Measurements from ENCODE around the gene COQ8A.
"Not testable (repeated sequence)": the region's sequence is repeated elsewhere in the genome, so short reads cannot be mapped to it uniquely, and the experiment has no call there.

COQ8A gene

GRCh38 chr1:226920446-226920894 lies 19.6 kb upstream of the COQ8A start:
- no peak for DNase-seq (ENCODE audit: insufficient read length, low spot score)
- TF ChIP-seq, protein P1, sequence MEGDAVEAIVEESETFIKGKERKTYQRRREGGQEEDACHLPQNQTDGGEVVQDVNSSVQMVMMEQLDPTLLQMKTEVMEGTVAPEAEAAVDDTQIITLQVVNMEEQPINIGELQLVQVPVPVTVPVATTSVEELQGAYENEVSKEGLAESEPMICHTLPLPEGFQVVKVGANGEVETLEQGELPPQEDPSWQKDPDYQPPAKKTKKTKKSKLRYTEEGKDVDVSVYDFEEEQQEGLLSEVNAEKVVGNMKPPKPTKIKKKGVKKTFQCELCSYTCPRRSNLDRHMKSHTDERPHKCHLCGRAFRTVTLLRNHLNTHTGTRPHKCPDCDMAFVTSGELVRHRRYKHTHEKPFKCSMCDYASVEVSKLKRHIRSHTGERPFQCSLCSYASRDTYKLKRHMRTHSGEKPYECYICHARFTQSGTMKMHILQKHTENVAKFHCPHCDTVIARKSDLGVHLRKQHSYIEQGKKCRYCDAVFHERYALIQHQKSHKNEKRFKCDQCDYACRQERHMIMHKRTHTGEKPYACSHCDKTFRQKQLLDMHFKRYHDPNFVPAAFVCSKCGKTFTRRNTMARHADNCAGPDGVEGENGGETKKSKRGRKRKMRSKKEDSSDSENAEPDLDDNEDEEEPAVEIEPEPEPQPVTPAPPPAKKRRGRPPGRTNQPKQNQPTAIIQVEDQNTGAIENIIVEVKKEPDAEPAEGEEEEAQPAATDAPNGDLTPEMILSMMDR (IDR thresholded peaks at IDR 0.05; ENCODE audit: insufficient read depth, missing control alignments), result no peak
- no peak for FAIRE-seq

DNA sequence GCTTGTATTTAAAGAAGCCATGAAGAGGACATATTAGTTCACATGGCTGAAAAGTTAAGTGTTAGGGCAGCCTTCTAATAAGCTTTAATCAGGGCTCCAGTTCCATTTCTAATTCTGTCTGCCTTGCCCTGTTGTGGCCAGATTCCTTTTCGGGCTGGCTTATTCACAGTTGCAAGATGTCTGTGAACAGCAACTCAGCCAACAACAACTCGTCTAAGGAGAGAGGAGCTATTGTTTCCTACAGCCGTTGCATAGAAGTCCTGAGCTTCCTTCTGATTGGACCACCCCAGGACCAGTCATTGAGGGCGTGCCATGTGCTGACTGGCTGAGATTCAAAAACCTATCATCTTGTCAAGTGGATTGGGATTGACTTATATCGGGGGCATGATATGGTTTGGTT lies 18.6 kb upstream of the COQ8A start:
- no peak for FAIRE-seq
- TF ChIP-seq, protein P1 (IDR thresholded peaks at IDR 0.05; ENCODE audit: insufficient read depth, missing control alignments), result no peak
- no peak for DNase-seq (ENCODE audit: insufficient read length, low spot score)

DNA sequence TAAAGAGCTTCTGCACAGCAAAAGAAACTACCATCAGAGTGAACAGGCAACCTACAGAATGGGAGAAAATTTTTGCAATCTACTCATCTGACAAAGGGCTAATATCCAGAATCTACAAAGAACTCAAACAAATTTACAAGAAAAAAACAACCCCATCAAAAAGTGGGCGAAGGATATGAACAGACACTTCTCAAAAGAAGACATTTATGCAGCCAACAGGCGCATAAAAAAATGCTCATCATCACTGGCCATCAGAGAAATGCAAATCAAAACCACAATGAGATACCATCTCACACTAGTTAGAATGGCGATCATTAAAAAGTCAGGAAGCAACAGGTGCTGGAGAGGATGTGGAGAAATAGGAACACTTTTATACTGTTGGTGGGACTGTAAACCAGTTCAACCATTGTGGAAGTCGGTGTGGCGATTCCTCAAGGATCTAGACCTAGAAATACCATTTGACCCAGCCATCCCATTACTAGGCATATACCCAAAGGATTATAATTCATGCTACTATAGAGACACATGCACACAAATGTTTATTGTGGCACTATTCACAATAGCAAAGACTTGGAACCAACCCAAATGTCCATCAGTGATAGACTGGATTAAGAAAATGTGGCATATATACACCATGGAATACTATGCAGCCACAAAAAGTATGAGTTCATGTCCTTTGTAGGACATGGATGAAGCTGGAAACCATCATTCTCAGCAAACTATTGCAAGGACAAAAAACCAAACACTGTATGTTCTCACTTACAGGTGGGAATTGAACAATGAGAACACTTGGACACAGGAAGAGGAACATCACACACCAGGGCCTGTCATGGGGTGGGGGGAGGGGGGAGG lies 10.6 kb upstream of the COQ8A start:
- not testable (repeated sequence) for FAIRE-seq; DNase-seq (ENCODE audit: insufficient read length, low spot score)

- FAIRE-seq (no peak), DNase-seq (ENCODE audit: insufficient read length, low spot score) (no peak)
- TF ChIP-seq, protein P1 (IDR thresholded peaks at IDR 0.05; ENCODE audit: insufficient read depth, missing control alignments), result no peak
Measured at GRCh38 chr1:226934483-226935237, 5.4 kb upstream of the COQ8A start.

GRCh38 chr1:226937940-226938725 lies 2.0 kb upstream of the COQ8A start:
- FAIRE-seq, result no peak
- TF ChIP-seq, protein P1 (IDR thresholded peaks at IDR 0.05; ENCODE audit: insufficient read depth, missing control alignments), result no peak
- DNase-seq (ENCODE audit: insufficient read length, low spot score), result no peak

GRCh38 chr1:226938903-226939437 lies 1.1 kb upstream of the COQ8A start:
- DNase-seq (ENCODE audit: insufficient read length, low spot score) (no peak), FAIRE-seq (no peak)
- TF ChIP-seq, protein P1 (IDR thresholded peaks at IDR 0.05; ENCODE audit: insufficient read depth, missing control alignments), result no peak

DNA sequence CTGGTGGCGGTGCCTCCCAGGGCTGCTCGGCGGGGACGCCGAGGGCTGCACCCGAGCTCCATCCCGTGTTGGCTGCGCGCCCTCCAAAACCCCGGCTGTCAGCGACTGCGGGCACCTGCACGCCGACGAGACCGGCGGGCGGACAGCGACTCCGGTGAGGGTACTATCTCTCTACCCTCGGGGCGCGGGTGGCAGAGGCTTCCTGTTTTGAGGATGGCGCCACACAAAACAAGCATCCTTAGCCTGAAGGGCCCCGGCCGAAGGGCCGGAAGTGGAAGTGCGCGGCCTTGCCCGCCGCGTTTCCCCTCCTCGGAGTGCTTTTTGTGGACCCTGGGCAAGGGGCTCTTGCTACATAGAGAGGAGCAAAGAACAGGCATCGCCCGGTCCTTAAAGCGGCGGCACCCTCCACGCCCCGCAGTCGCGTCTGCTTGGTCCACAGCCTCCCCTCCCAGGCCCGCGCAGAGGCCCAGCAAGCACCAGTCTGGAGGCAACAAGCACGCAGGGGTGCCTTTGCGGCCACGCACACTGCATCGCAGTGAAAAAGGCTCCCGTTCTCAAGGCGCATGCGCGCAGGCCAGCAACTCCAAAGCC lies 561 bp upstream of the COQ8A start:
- TF ChIP-seq, protein P1 (IDR thresholded peaks at IDR 0.05; ENCODE audit: insufficient read depth, missing control alignments), result no peak
- DNase-seq (ENCODE audit: insufficient read length, low spot score) (no peak), FAIRE-seq (no peak)

Measured in D721Med (cell line).